TTC549 (cell line): ENCODE data around the gene CLEC18A.
"Not testable (repeated sequence)": the region's sequence is repeated elsewhere in the genome, so short reads cannot be mapped to it uniquely, and the experiment has no call there.

Experiments
- FAIRE-seq: peaks from 2 replicates; lab custom pipeline; 2012; peaks lifted over from hg19 to GRCh38; lab: Jason Lieb, UNC

CLEC18A gene

DNA sequence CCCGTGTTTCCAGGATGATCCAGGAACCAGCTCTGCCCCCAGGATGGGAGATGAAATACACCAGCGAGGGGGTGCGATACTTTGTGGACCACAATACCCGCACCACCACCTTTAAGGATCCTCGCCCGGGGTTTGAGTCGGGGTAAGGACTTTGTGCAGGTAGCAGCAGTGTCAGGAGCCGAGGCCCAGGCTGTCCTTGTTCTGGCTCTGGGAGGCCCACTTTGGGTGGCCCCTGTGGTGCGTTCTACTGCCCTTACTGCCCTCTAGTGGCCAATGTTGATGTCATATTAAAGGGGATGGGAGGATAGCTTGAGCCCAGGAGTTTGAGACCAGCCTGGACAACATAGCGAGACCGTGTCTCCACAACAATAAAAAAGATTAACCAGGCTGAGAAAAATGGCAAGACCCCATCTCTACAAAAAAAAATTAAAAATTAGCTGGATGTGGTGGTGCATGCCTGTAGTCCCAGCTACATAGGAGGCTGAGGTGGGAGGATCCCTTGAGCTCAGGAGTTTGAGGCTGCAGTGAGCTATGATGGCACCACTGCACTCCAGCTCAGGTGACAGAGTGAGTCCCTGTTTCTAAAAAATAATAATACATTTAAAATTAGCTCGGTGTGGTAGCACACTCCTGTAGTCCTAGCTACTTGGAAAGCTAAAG lies 20.9 kb upstream of the CLEC18A start:
- FAIRE-seq, result no peak

DNA sequence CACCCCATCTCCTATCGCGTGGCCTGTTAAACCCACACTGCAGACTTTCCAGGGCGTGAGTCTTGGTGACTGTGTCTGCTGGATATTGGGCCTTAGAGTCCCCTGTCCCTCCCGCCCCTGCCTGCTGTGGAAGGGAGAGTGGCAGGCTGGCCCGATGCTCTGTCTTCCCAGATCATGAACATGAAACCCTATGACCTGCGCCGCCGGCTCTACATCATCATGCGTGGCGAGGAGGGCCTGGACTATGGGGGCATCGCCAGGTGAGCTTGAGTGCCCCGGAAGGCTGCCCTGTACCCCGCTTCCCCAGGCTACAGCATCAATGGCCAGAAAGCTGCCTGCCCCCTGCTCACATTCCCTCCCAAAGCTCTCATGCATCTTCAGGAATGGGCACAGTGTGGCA lies 19.5 kb upstream of the CLEC18A start:
- FAIRE-seq, result no peak

DNA sequence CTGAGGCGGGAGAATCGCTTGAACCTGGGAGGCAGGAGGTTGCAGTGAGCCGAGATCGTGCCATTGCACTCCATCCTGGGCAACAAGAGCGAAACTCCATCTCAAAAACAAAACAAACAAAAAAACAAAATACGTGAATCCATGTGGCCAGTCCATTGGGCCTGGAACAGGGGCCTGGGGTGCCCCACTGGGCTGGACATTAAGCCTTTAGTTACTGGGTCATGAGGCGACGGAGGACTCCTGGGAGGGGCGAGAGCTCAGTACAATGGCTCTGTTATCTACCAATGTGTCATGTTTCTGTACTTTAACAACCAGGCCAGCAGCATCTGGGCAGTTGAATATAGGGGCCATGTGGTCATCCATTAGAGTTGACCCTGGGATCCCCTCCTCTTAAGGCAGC lies 18.9 kb upstream of the CLEC18A start:
- no peak for FAIRE-seq

DNA sequence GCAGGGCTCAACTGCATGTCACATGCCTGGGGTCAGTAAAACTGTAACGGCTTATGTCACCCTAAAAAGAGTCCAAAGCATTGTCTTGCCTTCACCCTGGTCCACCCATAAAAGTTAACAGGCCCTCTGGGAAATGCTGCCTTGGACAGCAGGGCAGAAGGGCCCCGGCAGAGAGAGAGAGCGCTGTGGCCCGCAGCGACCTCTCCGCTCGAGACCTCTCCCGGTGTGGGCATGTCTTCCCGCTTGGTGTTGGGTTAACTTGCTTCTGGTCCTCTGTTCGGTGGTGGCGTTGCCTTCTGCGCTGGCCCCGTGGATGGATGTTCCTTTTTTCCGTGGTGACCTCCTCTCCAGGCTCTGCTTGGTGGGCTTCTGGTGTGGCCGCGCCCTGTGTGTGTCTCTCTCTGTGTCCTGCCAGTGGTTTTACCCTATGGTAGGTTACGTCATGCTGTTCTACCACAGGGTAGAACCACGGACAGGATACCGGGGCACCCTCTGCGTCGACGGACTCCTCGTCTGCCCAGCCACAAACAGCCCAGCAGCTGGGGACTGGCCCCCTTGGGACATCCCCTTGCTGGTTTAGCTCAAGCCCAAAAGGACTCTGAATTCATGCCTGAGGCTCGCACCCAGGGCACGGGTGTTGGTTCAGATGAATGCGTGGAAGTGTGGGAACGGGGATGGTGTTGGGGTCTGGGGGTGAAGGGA lies 18.3 kb upstream of the CLEC18A start:
- FAIRE-seq, result no peak

DNA sequence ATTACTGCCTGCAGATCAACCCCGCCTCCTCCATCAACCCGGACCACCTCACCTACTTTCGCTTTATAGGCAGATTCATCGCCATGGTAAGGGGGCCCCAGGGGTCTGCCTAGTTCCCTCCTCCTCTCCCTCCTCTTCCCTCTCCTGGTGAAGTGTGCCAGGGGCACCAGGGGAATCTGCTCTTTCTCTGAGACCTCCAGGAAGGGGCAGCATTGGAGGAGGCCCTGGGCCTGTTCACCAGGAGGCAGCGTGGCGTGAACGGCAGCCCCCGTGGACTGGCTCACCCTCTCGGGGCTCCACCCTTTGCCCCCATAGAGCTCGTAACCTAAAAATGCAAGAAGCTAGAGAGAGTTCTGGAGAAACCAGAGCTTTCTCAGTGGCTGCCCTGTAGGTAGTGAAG lies 17.1 kb upstream of the CLEC18A start:
- FAIRE-seq, result no peak

DNA sequence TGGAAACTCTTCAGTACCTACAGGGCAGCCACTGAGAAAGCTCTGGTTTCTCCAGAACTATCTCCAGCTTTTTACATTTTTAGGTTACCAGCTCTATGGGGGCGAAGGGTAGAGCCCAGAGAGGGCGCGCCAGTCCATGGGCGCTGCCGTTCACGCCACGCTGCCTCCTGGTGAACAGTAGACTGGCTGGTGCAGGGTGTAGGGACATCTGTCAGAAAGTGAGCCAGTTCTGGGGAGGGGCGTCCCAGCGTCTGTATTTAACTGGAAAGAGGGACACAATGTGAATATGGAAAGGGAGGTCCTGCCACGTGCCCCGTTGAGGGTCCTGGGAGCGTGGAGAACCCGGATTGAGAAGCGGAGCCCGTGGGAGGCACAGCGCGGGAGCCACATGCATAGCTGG lies 16.4 kb upstream of the CLEC18A start:
- FAIRE-seq, result no peak

DNA sequence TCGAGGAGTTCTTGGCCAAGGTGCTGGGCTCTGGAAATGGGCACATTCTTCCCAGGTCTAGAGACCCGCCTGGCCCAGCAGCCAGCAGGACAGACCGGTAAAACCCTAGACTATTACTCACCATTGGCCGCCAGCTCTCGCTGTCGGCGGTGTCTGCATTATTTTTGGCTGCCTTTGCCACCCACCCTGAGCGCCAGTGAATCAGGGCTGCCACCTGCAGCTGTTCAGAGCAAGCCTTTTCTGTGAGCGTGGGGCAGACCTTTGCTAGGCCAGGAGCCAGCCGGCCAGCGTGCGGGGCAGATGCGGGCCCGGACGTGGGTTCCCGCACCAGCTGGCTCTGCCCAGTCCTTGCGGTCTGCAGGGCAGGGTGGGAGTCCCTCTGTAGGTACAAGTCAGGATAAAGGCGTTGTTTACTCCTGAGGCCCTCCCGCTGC lies 15.8 kb upstream of the CLEC18A start:
- no peak for FAIRE-seq

DNA sequence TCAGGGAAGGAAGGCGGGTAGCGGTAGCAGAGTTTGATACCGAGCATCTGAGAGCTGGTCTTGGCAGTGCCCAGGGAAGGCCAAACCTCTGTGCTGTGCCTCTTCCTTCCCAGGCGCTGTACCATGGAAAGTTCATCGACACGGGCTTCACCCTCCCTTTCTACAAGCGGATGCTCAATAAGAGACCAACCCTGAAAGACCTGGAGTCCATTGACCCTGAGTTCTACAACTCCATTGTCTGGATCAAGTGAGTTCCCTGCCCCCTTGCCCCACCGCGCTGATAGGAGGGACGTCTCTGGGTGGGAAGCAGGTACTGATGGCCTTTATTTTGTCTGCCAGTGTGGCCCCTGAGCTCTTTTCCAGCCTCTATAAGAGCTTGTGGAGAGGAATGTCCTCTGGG lies 15.4 kb upstream of the CLEC18A start:
- FAIRE-seq, result no peak

DNA sequence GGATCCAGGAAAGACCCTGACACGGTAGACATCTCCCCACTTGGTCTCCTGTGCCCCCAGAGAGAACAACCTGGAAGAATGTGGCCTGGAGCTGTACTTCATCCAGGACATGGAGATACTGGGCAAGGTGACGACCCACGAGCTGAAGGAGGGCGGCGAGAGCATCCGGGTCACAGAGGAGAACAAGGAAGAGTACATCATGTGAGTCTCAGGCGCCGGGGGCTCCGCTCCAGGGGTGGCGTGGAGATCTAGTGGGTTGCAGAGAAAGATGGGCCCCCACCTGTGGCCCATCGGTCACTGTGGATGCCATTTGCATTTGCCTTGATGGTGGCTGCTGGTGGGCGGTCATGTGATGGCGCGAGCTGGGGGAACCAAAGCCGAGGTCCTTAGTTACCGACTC lies 14.9 kb upstream of the CLEC18A start:
- FAIRE-seq, result no peak

DNA sequence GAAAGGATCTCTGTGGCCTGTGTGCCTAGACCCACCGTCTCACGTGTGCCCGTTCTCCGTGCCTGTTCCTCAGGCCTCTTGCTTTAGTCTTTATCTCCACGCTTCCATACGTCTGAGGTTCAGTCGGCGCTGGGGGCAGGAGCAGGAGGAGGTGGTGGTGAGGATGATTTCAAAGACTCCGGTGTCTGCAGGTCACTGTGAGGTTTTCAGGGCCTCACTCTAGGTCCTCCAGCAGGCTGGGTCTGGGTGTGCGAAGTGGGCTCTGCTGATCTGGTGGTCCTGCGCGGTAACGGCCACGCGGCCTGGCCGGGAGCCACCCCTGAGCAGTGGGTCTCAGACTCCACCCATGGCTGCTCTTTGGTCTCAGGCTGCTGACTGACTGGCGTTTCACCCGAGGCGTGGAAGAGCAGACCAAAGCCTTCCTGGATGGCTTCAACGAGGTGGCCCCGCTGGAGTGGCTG lies 14.4 kb upstream of the CLEC18A start:
- no peak for FAIRE-seq

DNA sequence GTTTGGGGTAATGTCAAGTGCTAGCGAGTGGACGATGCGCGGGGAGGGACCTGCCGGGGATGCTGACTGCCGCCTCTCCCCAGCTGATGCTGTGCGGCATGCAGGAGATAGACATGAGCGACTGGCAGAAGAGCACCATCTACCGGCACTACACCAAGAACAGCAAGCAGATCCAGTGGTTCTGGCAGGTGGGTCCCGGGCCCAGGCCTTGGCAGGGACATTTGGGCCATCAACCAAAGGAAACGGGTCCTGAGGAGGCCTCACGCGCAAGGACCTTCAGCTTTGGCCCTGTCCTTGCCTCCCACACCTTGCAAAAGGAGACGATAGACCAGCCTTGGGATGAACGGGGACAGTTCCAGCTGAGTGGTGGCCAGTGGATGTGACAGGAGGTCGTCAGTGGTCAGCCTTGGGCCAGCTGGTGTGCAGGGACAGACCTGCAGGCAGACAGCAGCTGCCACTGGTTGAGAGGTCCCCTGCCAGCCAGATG lies 13.6 kb upstream of the CLEC18A start:
- FAIRE-seq, result no peak

DNA sequence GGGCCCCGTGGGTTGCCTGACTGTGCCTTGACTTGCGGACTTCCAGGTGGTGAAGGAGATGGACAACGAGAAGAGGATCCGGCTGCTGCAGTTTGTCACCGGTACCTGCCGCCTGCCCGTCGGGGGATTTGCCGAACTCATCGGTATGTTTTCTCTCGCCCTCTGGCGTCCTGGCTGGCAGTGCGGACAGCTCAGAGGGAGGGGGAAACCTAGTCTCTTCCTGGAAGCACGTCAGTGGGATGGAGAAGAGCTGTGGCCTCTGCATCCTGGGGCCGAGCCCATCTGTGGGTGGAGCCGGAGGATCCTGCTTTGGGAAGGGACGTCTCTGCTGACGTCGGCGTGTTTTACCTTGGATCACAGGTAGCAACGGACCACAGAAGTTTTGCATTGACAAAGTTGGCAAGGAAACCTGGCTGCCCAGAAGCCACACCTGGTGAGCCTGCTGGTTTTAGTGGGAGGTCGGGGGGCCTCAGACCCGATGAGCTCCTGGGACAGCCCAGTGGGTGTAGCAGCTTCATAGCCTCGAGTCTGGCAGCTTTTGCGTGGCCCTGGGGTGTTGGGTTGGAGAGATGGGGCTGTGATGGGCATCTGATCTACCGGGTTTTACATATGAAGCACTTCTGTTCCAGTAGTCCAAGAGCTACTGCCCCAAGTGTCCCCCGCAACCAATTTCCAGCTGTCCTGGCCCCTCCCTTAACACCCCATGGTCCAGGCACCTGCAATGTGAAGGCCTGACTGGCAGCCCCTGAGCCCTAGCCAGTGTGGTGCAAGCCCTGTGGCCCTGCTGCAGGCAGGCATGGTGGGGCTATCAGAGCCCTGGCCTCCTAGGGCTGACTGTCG lies 11.9 kb upstream of the CLEC18A start:
- FAIRE-seq, result no peak

DNA sequence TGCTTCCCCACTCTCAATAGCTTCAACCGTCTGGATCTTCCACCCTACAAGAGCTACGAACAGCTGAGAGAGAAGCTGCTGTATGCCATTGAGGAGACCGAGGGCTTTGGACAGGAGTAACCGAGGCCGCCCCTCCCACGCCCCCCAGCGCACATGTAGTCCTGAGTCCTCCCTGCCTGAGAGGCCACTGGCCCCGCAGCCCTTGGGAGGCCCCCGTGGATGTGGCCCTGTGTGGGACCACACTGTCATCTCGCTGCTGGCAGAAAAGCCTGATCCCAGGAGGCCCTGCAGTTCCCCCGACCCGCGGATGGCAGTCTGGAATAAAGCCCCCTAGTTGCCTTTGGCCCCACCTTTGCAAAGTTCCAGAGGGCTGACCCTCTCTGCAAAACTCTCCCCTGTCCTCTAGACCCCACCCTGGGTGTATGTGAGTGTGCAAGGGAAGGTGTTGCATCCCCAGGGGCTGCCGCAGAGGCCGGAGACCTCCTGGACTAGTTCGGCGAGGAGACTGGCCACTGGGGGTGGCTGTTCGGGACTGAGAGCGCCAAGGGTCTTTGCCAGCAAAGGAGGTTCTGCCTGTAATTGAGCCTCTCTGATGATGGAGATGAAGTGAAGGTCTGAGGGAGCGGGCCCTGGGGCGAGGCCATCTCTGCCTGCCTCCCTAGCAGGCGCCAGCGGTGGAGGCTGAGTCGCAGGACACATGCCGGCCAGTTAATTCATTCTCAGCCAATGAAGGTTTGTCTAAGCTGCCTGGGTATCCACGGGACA lies 11.1 kb upstream of the CLEC18A start:
- FAIRE-seq, result no peak

DNA sequence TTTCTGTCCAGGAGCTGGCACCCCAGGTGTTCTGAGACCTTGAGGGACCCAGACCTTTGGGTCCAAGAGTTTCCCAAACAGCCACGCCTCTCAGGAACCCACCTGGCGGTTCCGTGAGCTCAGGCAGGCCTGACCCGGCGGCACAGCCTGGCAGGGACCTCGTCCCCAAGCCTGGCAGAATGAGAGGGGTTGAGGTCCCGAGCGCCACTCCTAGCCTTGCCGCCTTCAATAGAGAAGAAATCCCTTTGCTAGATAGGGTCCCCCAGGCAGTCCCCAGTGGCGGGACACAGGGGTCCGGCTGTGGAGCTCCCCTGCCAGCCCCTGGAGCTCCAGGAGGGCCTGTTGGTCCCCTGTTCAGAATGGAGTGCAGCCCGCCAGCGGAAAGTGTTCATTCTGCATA lies 10.5 kb upstream of the CLEC18A start:
- no peak for FAIRE-seq

DNA sequence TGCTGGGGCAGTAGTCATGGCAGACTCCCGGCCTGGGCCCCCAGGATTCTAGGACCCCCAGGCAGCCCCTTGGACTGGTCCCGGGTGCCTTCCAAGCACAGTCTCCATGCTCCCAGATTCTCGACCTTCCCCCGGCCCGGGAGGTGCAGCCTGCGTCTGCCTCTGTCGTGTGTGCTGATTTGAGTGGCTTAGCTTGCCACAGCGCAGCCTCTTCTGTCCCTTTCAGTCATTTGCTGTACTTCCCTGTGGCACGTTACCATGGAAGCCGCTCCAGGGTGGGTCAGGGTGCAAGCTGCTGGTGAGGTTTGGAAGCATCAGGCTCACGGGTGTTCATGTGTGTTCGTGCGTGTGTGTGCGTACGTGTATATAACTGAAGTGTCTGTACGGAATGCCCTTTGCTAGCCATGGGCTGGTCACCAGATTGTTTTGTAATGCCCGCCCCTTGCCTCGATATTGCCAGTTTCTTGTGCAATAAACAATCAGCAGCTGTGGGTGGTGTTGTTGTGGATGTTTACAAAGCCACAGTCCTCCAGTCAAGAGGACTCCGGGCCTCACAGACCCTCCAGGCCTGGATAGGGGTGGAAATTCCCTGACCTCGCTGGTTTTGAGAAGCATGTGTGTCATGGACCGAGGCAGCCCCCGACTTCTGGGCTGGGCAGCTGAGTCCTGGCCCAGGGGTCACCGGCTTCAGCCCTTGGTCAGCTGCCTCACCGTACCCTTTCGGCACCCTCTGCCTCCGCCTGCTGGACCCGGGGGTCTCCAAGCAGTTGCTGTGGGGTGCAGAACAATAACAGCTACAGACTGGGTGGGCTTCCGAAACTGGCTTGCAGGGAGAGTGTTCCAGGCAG lies 9.7 kb upstream of the CLEC18A start:
- no peak for FAIRE-seq

DNA sequence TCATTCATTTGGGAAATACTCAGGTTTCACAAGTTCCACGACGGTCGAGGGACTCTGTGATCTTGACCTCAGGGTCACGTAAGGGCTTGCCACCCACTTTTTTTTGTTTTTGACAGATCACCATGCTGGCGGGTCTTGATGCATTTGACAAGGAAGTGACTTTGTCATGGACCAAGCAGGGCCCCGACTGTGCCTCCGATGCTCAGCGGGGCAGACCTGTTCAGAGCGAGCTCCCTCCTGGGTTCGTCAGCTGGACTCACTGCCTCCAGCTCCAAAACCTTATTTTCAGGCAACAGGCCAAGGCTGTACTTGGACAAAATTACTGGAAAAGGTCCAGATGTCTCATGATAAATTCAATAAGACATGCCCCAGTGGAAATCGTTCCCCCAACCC lies 9.0 kb upstream of the CLEC18A start:
- no peak for FAIRE-seq

DNA sequence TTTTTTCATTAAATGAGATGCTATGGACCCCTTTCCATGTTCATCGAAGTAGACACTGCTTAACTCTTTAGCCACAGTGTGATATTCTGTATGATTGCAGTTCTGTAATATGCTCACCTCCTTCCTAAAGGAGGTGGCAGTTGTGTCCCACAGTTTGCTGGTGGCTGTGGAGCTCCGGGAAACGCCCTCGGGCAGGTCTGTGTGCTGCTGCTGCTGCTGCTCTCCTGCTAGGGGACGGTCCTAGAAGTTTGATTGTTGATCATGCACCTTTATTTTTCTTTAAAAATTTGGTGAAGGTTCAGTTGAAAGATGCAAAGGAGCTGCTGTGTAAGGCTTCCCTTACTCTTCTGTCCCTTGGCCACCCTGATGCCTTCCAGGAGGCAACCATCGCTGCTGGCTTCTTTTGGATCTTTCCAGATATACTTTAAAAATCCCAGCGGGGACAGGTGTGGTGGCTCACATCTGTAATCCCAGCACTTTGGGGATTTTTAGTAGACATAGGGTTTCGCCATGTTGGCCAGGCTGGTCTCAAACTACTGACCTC lies 8.4 kb upstream of the CLEC18A start:
- no peak for FAIRE-seq

DNA sequence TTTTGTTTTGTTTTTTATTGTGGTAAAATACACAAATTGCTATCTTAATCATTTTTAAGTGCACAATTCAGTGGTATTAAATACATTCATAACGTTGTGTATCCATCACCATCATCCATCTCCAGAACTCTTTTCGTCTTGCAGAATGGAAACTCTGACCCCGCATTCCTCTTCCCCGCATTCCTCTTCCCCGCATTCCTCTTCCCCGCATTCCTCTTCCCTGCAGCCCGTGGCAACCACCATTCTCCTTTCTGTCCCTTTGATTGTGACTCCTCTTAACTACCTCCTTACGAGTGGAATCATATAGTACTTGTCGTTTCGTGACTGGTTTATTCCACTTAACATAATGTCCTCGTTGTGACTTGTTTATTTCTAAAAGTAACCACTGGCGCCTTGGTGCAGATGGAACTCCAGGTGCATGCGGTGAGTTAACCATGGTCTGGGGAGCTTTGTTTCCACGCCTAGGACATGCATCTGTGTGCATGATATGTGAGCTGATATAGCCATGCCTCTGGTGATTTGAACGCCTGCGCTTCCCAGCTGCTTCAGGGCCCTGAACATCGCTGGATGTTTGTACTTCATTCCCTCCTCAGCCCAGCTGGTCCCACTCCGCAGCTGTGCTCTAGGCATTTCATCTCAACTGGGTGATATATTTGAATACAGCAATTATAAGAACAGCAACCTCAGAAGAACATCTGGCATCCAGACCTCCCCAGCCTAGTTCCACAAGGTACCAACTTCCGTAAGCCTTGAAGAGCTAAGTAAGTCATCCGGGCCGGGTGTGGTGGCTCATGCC lies 7.7 kb upstream of the CLEC18A start:
- FAIRE-seq, result not testable (repeated sequence)

DNA sequence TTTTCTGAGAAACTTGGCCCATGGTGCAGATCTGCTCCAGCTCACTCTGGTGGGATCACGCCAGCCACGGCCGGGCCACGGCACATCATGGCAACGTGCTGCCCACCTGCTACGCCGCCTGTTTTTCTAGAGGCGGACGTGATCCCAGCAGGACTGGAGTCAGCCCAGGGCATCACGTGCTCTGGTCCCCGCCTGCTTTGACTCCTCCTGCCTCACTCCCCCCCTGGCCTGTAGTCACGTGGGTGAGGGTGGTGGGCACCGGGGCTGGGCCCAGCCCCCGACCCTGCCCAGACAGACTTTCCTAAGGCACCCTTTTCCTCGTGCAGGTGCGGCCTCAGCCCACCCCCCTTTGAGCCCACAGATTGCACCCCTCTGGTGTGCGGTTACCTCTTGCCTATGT lies 723 bp upstream of the CLEC18A start:
- FAIRE-seq, result not testable (repeated sequence)

DNA sequence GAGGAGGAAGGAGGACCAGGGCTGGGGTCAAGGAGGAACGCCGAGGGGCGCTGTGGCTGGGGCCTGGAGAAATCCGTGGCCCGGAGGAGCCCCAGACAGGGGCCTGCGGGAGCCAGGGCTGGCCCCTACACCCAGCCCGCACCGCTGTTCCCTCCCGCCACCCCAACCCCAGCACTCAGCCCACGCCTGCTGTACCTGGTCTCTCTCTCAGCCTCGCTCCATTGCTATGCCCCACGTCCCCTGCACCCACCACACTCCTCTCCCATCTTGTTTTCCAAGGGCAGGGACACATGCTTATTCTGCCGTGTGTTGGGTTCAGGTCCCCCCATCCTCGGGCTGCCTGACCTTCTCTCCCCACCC lies 518 bp downstream of the CLEC18A start:
- FAIRE-seq, result not testable (repeated sequence)
